GM20431 (cell line): Measurements from ENCODE around the gene CCDC69.
"Not testable (repeated sequence)": the region's sequence is repeated elsewhere in the genome, so short reads cannot be mapped to it uniquely, and the experiment has no call there.

Experiments
- in situ Hi-C: fragments of 300-500 bp; cut with MseI, MboI; formaldehyde crosslinking; loops from one replicate; pipeline ENCODE4 v1.15.0; 2020; ENCODE audit warnings: low sequenced_read_pairs; ENCODE audit not compliant: unreplicated experiment

CCDC69 gene

GRCh38 chr5:151197291-151197600 is 26.6 kb downstream of the CCDC69 start:
- in situ Hi-C loops = not testable (repeated sequence)

GRCh38 chr5:151196556-151197290 is 27.2 kb downstream of the CCDC69 start:
- in situ Hi-C loops = no loop called here

- in situ Hi-C loops = no loop called here
Observed at GRCh38 chr5:151195622-151196021, 28.3 kb downstream of the CCDC69 start.

- in situ Hi-C loops = no loop called here
Observed at GRCh38 chr5:151192626-151193025, 31.3 kb downstream of the CCDC69 start.

GRCh38 chr5:151191661-151192060 is 32.2 kb downstream of the CCDC69 start:
- in situ Hi-C loops = no loop called here

GRCh38 chr5:151189151-151189550 is 34.7 kb downstream of the CCDC69 start:
- in situ Hi-C loops = no loop called here

- in situ Hi-C loops = no loop called here
Observed at GRCh38 chr5:151186538-151186937, 37.4 kb downstream of the CCDC69 start.

- in situ Hi-C loops = no loop called here
Observed at GRCh38 chr5:151186052-151186451, 37.8 kb downstream of the CCDC69 start.

- in situ Hi-C loops = no loop called here
Observed at GRCh38 chr5:151184316-151185042, 39.4 kb downstream of the CCDC69 start.

GRCh38 chr5:151183456-151184245 is 40.2 kb downstream of the CCDC69 start:
- in situ Hi-C loops = no loop called here

GRCh38 chr5:151182976-151183375 is 40.9 kb downstream of the CCDC69 start:
- in situ Hi-C loops = no loop called here

- in situ Hi-C loops = no loop called here
Observed at GRCh38 chr5:151182524-151182900, 41.4 kb downstream of the CCDC69 start.

- in situ Hi-C loops = no loop called here
Observed at GRCh38 chr5:151181818-151182523, 41.9 kb downstream of the CCDC69 start.

GRCh38 chr5:151180291-151180690 is 43.6 kb downstream of the CCDC69 start:
- in situ Hi-C loops = no loop called here

GRCh38 chr5:151179489-151179840 is 44.4 kb downstream of the CCDC69 start:
- in situ Hi-C loops = no loop called here

- in situ Hi-C loops = no loop called here
Observed at GRCh38 chr5:151178777-151179488, 45.0 kb downstream of the CCDC69 start.

- in situ Hi-C loops = no loop called here
Observed at GRCh38 chr5:151178372-151178771, 45.5 kb downstream of the CCDC69 start.

GRCh38 chr5:151176268-151176667 is 47.6 kb downstream of the CCDC69 start:
- in situ Hi-C loops = not testable (repeated sequence)

- in situ Hi-C loops = no loop called here
Observed at GRCh38 chr5:151174612-151175101, 49.2 kb downstream of the CCDC69 start.
